ENCODE results near the gene PIK3R3.

- no peak for TF ChIP-seq POLR2AphosphoS5 (IDR thresholded peaks at IDR 0.05; ENCODE audit: borderline replicate concordance, low read depth, low read length)
- TF ChIP-seq EZH2 (IDR thresholded peaks at IDR 0.05): no peak
- no peak for TF ChIP-seq FOXP2 (optimal IDR thresholded peaks at IDR 0.05; ENCODE audit: control extremely low read depth, extremely low read length, insufficient read depth)
Measured at GRCh38 chr1:46174448-46175231, 42.2 kb upstream of the PIK3R3 start, which contains the start of gene TSPAN1.

Measured in SK-N-MC (cell line).